ENCODE results near the gene CITED2.

DNA sequence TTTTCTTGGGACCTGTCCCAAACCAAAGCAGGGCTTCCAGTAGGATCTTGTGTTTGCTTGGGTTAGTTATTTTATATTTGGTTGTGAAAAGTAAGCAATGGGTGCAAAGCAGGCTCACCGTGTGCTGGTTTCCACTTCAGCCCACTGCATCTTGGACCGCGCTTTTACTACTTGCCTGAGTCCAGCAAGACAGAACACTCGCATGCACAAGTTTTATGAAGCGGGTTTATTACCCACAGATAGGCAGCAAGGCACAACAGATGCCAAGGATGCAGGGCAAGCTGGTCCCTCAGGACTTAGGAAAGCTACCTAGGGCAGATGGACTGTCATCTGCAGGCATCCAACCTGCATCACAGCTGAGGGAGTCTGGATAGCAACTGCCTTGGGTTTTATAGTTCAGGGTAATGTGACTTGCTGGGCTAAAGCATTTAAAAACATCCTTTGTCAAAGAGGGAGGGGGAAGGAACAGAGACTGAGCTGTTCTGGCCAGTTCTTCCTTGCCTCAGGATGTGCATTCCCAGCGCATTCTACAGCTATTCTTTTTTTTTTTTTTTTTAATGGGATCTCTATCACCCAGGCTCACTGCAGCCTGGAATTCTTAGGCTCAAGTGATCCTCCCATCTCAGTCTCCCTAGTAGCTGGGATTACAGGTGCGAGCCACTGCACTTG is 18.5 kb downstream of the CITED2 start:
- TF ChIP-seq, protein P1, sequence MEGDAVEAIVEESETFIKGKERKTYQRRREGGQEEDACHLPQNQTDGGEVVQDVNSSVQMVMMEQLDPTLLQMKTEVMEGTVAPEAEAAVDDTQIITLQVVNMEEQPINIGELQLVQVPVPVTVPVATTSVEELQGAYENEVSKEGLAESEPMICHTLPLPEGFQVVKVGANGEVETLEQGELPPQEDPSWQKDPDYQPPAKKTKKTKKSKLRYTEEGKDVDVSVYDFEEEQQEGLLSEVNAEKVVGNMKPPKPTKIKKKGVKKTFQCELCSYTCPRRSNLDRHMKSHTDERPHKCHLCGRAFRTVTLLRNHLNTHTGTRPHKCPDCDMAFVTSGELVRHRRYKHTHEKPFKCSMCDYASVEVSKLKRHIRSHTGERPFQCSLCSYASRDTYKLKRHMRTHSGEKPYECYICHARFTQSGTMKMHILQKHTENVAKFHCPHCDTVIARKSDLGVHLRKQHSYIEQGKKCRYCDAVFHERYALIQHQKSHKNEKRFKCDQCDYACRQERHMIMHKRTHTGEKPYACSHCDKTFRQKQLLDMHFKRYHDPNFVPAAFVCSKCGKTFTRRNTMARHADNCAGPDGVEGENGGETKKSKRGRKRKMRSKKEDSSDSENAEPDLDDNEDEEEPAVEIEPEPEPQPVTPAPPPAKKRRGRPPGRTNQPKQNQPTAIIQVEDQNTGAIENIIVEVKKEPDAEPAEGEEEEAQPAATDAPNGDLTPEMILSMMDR (IDR thresholded peaks at IDR 0.05; ENCODE audit: poor library complexity) = no peak
- TF ChIP-seq EZH2 (IDR thresholded peaks at IDR 0.05; ENCODE audit: borderline replicate concordance) = no peak

Measured in hepatocyte (in vitro differentiated cells).